ENCODE measurements around the gene CDH16. TPM values are rescaled to one million over a fixed set of nuclear protein-coding genes. Genes with fewer than 3 reads are reported as not detected.

Gene CDH16, protein sequence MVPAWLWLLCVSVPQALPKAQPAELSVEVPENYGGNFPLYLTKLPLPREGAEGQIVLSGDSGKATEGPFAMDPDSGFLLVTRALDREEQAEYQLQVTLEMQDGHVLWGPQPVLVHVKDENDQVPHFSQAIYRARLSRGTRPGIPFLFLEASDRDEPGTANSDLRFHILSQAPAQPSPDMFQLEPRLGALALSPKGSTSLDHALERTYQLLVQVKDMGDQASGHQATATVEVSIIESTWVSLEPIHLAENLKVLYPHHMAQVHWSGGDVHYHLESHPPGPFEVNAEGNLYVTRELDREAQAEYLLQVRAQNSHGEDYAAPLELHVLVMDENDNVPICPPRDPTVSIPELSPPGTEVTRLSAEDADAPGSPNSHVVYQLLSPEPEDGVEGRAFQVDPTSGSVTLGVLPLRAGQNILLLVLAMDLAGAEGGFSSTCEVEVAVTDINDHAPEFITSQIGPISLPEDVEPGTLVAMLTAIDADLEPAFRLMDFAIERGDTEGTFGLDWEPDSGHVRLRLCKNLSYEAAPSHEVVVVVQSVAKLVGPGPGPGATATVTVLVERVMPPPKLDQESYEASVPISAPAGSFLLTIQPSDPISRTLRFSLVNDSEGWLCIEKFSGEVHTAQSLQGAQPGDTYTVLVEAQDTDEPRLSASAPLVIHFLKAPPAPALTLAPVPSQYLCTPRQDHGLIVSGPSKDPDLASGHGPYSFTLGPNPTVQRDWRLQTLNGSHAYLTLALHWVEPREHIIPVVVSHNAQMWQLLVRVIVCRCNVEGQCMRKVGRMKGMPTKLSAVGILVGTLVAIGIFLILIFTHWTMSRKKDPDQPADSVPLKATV
- not detected in 2 replicates for total RNA-seq (ENCODE audit: low replicate concordance)

DNA sequence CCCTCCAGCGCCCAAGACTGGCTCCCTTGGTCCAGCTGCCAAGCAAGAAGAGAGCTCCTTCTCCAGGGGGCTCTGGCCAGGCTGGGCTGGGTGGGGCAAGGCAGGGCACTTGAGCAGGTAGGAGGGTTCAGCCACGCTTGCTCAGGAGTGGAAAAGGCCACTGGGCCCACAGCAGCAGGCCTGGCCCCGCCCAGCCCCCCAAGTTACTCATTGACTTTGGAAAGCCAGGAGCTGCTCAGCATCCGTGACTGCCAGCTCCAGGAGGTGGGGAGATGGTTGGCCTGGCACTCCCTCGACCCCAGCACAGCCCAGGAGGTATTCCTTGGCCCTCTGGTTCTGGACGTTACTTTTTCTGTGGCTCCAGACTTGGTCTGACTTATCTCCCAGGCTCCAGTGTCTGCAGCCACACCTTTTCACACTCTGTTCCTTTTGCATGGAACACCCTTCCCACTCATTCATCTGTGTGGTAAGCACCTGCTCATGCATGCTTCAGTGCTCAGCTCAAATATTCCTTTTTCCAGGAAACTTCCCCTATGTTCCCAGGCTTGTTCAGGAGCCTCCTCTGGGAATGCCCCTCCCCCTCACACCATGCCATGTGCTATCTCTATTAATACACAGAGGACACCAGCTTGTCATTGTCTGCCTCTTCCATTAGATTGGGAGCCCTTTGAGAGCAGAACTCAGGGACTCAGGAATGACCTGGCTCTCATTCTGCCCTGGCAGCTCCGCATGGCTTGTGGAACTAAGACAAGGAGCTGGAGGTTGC is at the start of gene CDH16:
TSS of gene CDH16 (minus strand) at position 83 of the 766 bp plus-strand sequence. CDS start 820 bp downstream, outside the sequence.
- H4K20me1 ChIP-seq (ENCODE audit: low read depth): no peaks in the 10 kb centered on the region
- no peak within 1 kb of the TSS for H3K4me3 ChIP-seq
- no peaks in the 10 kb centered on the region for H3K4me1 ChIP-seq
- peaks cover 39% of the 10 kb centered on the region for H3K27me3 ChIP-seq
- Mint-ChIP-seq H3K4me1 (peaks cover 21% of the 10 kb centered on the region), H3K36me3 (no peaks in the 10 kb centered on the region), H3K4me3 (no peak within 1 kb of the TSS), H3K27ac (no peak within 1 kb of the TSS), H3K9me3 (no peaks in the 10 kb centered on the region), H3K27me3 (ENCODE audit: insufficient read depth, low read depth) (peaks cover 19% of the 10 kb centered on the region)
- no peaks in the 10 kb centered on the region for H3K79me2 ChIP-seq (ENCODE audit: low read depth)
- H2AFZ ChIP-seq (replicated peaks): no peak within 1 kb of the TSS
- DNase-seq (ENCODE audit: low spot score): no peak
- no peak within 1 kb of the TSS for H3K9ac ChIP-seq
- no peak within 1 kb of the TSS for H3K4me2 ChIP-seq
- TF ChIP-seq, protein P1, sequence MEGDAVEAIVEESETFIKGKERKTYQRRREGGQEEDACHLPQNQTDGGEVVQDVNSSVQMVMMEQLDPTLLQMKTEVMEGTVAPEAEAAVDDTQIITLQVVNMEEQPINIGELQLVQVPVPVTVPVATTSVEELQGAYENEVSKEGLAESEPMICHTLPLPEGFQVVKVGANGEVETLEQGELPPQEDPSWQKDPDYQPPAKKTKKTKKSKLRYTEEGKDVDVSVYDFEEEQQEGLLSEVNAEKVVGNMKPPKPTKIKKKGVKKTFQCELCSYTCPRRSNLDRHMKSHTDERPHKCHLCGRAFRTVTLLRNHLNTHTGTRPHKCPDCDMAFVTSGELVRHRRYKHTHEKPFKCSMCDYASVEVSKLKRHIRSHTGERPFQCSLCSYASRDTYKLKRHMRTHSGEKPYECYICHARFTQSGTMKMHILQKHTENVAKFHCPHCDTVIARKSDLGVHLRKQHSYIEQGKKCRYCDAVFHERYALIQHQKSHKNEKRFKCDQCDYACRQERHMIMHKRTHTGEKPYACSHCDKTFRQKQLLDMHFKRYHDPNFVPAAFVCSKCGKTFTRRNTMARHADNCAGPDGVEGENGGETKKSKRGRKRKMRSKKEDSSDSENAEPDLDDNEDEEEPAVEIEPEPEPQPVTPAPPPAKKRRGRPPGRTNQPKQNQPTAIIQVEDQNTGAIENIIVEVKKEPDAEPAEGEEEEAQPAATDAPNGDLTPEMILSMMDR (IDR thresholded peaks at IDR 0.05): no peak
- no peak within 1 kb of the TSS for H3K27ac ChIP-seq
- H3K9me3 ChIP-seq (ENCODE audit: low read depth): no peaks in the 10 kb centered on the region
- no peaks in the 10 kb centered on the region for H3K36me3 ChIP-seq
- no peaks in the 10 kb centered on the region for H3F3A ChIP-seq (ENCODE audit: low read depth)

DNA sequence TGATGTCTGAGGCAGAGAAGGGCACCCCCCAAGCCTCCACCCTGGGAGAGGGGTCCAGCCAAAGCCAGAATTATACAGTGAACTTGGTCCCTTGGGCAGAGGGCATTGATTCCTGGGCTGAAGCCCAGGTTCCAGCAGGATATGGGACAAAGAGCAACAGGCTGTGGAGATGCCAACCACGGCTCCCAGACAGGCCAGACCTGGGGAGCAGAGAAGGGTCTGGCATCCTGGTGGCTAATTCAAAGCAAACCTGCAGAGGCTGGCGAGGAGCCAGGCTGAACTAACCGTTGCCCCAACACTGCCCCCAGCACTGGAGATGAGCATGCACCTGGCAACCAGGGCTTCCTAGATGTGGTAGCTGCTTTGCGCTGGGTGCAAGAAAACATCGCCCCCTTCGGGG is 45.4 kb upstream of the CDH16 start:
- no peak for TF ChIP-seq EZH2phosphoT487 (IDR thresholded peaks at IDR 0.05)
- TF ChIP-seq, protein P1 (IDR thresholded peaks at IDR 0.05): no peak
- Histone ChIP-seq H3K9me3 (ENCODE audit: low read depth) (no peaks in the 10 kb centered on the region), H3K4me3 (no peak overlapping the region), H3K36me3 (no peaks in the 10 kb centered on the region), H3K9ac (no peak overlapping the region), H3K79me2 (ENCODE audit: low read depth) (no peaks in the 10 kb centered on the region), H3K4me1 (no peaks in the 10 kb centered on the region), H3F3A (ENCODE audit: low read depth) (no peaks in the 10 kb centered on the region), H4K20me1 (ENCODE audit: low read depth) (no peaks in the 10 kb centered on the region), H3K27me3 (no peaks in the 10 kb centered on the region), H3K4me2 (no peak overlapping the region), H2AFZ (replicated peaks) (no peak overlapping the region), H3K27ac (no peak overlapping the region)
- H3K27ac Mint-ChIP-seq: no peak overlapping the region
- H3K9me3 Mint-ChIP-seq: no peaks in the 10 kb centered on the region
- no peak overlapping the region for H3K4me3 Mint-ChIP-seq
- H3K27me3 Mint-ChIP-seq (ENCODE audit: insufficient read depth, low read depth): peaks cover 7% of the 10 kb centered on the region
- no peak for DNase-seq (ENCODE audit: low spot score)
- H3K4me1 Mint-ChIP-seq: peaks cover 12% of the 10 kb centered on the region
- H3K36me3 Mint-ChIP-seq: no peaks in the 10 kb centered on the region

DNA sequence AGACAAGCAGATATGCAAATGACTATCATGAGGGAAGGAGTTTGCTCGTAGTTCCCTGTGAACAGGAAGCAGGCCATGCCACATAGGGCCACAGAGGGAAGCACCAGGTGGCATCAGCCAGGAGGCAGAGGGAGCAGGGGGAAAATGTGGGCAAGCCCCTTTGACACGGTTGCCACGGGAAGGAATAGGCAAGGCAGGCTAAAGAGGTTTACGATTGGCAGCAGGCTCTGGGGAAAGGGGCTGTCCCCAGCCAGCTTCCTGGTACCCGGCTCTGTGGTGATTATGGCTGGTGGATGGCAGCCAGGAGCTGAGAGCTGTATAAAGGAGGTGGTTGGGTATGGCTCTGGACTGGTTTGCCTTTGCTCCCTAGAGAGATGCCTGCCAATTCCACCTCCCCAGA is 43.2 kb upstream of the CDH16 start:
- Histone ChIP-seq H3K27ac (no peak overlapping the region), H3K9ac (no peak overlapping the region), H3K4me1 (no peaks in the 10 kb centered on the region), H3F3A (ENCODE audit: low read depth) (no peaks in the 10 kb centered on the region), H3K9me3 (ENCODE audit: low read depth) (no peaks in the 10 kb centered on the region), H3K27me3 (peaks cover 13% of the 10 kb centered on the region), H2AFZ (replicated peaks) (no peak overlapping the region), H3K79me2 (ENCODE audit: low read depth) (no peaks in the 10 kb centered on the region), H3K4me3 (no peak overlapping the region), H3K4me2 (peak overlapping the region; percentile 81), H4K20me1 (ENCODE audit: low read depth) (no peaks in the 10 kb centered on the region), H3K36me3 (no peaks in the 10 kb centered on the region)
- peaks cover 12% of the 10 kb centered on the region for H3K27me3 Mint-ChIP-seq (ENCODE audit: insufficient read depth, low read depth)
- H3K36me3 Mint-ChIP-seq: no peaks in the 10 kb centered on the region
- H3K4me1 Mint-ChIP-seq: peaks cover 12% of the 10 kb centered on the region
- H3K27ac Mint-ChIP-seq: no peak overlapping the region
- no peaks in the 10 kb centered on the region for H3K9me3 Mint-ChIP-seq
- DNase-seq (ENCODE audit: low spot score): no peak
- peak overlapping the region; percentile 87 for H3K4me3 Mint-ChIP-seq
- TF ChIP-seq, protein P1 (IDR thresholded peaks at IDR 0.05): no peak
- TF ChIP-seq EZH2phosphoT487 (IDR thresholded peaks at IDR 0.05) (no peak), EZH2 (IDR thresholded peaks at IDR 0.05) (no peak)
